Kidney (tissue), 14 donors: ENCODE results near the gene NRSN2. TPM values are rescaled to one million over a fixed set of nuclear protein-coding genes. Genes with fewer than 3 reads are reported as not detected.
"Not testable (repeated sequence)": the region's sequence is repeated elsewhere in the genome, so short reads cannot be mapped to it uniquely, and the experiment has no call there.

Source experiments
- DNase-seq, 5 donors: peaks; one replicate each; pipeline ENCODE4 v3.0.0-alpha.2; 2013 to 2020
- FAIRE-seq: peaks from 2 replicates; lab custom pipeline; 2012; peaks lifted over from hg19 to GRCh38; lab: Jason Lieb, UNC
- H3K27ac ChIP-seq, 2 donors: one replicate each; pipeline ENCODE4 v1.7.0; 2013; ENCODE audit warnings: low read depth in 2 of 2, low read length in 2 of 2, inconsistent platforms in 1 of 2
- H3K27me3 ChIP-seq: one replicate; pipeline ENCODE4 v1.7.1; 2013; ENCODE audit warnings: low read length, inconsistent platforms; ENCODE audit not compliant: control insufficient read depth, insufficient read depth
- H3K36me3 ChIP-seq, 3 donors: one replicate each; pipeline versions ENCODE4 v1.7.0 to v1.7.1; 2013; ENCODE audit warnings: low read length in 3 of 3, control low read depth in 1 of 3, inconsistent platforms in 1 of 3; ENCODE audit not compliant: insufficient read depth in 3 of 3, control insufficient read depth in 2 of 3
- H3K4me1 ChIP-seq, 3 donors: one replicate each; pipeline versions ENCODE4 v1.7.0 to v1.7.1; 2013; ENCODE audit warnings: low read length in 3 of 3, inconsistent platforms in 1 of 3, low read depth in 1 of 3; ENCODE audit not compliant: control insufficient read depth in 2 of 3, insufficient read depth in 2 of 3
- H3K4me3 ChIP-seq, 3 donors: one replicate each; pipeline versions ENCODE4 v1.7.0 to v1.8.1; 2013; ENCODE audit warnings: low read length in 3 of 3, control low read depth in 1 of 3, inconsistent platforms in 1 of 3
- H3K9ac ChIP-seq, 3 donors: one replicate each; pipeline versions ENCODE4 v1.7.0 to v1.7.1; 2013; ENCODE audit warnings: low read length in 3 of 3, control low read depth in 1 of 3, inconsistent platforms in 1 of 3
- H3K9me3 ChIP-seq, 3 donors: one replicate each; pipeline versions ENCODE4 v1.7.0 to v1.7.1; 2013; ENCODE audit warnings: low read length in 3 of 3, control low read depth in 1 of 3, inconsistent platforms in 1 of 3; ENCODE audit not compliant: control insufficient read depth in 2 of 3, insufficient read depth in 1 of 3
- intact Hi-C: fragments of 100-400 bp; cut with DNase I; formaldehyde crosslinking; loops from one replicate; pipeline ENCODE4 v1.11.1; 2022
- polyA plus RNA-seq: library from polyadenylated mRNA; stranded (reverse); fragments of 350-450 nt; fragmentation: Illumina TruSeq; extraction: RNeasy Lipid Tissue Mini Kit (QIAGEN cat#74804); gene quantifications from one replicate; pipeline ENCODE4 v1.2.3, GENCODE V29; 2014; ENCODE audit warnings: low read depth, low replicate concordance; ENCODE audit not compliant: insufficient read depth
- total RNA-seq: library from RNA; stranded (reverse); fragmentation: NEBNext Ultra II Directional; extraction: Animal tissue kit (Norgen Biotek cat#: 25700); gene quantifications from one replicate; pipeline ENCODE4 v1.2.1, GENCODE V29; 2021
- TF ChIP-seq, protein P1 (sequence below): IDR thresholded peaks from 3 replicates; pipeline ENCODE4 v1.5.1; 2012; ENCODE audit warnings: mild to moderate bottlenecking, moderate library complexity, borderline replicate concordance; ENCODE audit not compliant: insufficient read depth; ENCODE audit errors: extremely low read depth
- donor health status: control.
- donor health status: control.
- donor health status: control.
- donor health status: control.
- donor health status: control.
- donor health status: DM: yes; HTN: yes; CAD: no.
- donor health status: Normal renal cell carcinoma (clear cell type).

Gene NRSN2
- total and polyA plus RNA-seq, 2 donors from 2014 or later, result 48.1 to 50.0 TPM

DNA sequence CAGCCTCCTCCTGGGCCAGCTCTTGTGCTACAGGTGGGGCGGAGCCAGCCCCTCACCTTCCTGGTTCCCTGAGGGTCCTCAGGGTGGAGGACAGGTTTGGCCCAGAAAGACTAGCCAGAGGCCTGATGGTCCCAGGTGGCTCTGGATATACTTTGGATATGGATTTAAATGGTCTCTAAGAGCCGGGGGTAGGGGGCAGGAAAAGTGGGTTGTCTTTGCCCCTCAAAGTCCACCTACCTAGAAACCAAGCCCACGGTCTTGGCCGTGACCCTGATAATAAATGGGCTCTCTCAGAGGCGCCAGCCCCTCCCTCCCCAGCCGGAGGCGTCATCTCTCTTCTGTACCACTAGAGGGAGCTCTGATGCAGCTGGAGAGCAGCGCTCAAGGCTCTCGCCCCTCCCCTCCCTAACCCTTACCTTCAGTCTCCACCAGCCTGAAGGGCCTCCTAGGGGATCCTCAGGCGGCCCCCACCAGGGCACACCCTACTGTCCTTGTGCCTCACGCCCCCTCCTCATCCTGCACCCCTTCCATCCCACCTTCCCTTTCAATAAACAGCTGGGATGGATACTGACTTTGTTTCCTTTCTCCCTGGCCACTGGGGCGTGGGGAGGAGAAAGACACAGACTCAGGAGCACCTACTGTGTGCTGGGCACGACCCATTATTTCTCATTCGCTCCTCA, 7.5 kb downstream of the NRSN2 start:
- peak; percentile 83 to 92 (median 86) for DNase-seq
- H3K9ac ChIP-seq, result no peak overlapping the region
- FAIRE-seq, result no peak
- no peaks in the 10 kb centered on the region for H3K9me3 ChIP-seq
- no peaks in the 10 kb centered on the region for H3K27me3 ChIP-seq
- H3K27ac ChIP-seq, result no peak overlapping the region
- H3K4me3 ChIP-seq, result no peak overlapping the region
- intact Hi-C loops, result no loop called here
- H3K4me1 ChIP-seq, result no peaks in the 10 kb centered on the region
- peaks cover 0 to 4% (median 0%) of the 10 kb centered on the region in 3 donors for H3K36me3 ChIP-seq
- TF ChIP-seq, protein P1, sequence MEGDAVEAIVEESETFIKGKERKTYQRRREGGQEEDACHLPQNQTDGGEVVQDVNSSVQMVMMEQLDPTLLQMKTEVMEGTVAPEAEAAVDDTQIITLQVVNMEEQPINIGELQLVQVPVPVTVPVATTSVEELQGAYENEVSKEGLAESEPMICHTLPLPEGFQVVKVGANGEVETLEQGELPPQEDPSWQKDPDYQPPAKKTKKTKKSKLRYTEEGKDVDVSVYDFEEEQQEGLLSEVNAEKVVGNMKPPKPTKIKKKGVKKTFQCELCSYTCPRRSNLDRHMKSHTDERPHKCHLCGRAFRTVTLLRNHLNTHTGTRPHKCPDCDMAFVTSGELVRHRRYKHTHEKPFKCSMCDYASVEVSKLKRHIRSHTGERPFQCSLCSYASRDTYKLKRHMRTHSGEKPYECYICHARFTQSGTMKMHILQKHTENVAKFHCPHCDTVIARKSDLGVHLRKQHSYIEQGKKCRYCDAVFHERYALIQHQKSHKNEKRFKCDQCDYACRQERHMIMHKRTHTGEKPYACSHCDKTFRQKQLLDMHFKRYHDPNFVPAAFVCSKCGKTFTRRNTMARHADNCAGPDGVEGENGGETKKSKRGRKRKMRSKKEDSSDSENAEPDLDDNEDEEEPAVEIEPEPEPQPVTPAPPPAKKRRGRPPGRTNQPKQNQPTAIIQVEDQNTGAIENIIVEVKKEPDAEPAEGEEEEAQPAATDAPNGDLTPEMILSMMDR, result peak; percentile 95

DNA sequence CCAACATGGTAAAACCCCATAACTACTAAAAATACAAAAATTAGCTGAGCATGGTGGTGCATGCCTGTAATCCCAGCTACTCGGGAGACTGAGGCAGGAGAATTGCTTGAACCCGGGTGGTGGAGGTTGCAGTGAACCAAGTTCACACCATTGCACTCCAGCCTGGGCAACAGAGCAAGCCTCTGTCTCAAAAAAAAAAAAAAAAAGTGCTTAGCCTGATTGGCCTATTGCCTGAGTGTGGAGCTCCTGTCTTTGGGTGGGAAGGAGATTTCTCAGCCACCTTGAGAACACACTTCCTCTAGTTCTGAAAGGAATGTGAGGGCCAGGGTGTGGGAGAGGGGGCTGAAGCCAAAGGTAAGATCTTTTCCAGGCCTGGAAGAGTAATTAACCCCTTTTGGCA, 9.2 kb downstream of the NRSN2 start:
- H3K9ac ChIP-seq, FAIRE-seq, H3K27ac ChIP-seq, DNase-seq, H3K4me3 ChIP-seq, H3K36me3 ChIP-seq, H3K27me3 ChIP-seq, H3K9me3 ChIP-seq, H3K4me1 ChIP-seq: not testable (repeated sequence)
- intact Hi-C loops, result loop anchor here (5.0 kb wide), 1 partner anchor 121 kb away; no protein-coding TSS in a partner anchor

DNA sequence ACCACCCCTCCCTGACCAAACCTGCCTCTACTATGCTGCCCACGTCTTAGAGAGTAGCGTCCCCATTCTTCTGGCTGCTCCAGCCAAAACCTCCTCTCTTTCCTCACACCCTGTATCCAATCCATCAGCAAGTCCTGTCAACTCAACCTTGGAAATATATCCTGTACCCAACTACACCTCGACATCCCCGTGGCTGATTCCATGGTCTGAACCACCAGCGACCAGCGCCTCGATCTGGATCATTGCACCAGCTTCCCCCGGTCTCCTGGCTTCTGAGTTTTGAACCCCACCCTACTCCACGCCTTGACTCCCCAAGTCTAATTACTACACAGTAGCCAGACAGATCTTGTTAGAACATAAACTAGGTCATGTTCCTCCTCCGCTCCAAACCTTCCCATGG, 9.8 kb downstream of the NRSN2 start:
- Histone ChIP-seq H3K9me3 (no peaks in the 10 kb centered on the region), H3K4me3 (no peak overlapping the region), H3K27me3 (no peaks in the 10 kb centered on the region), H3K4me1 (no peaks in the 10 kb centered on the region), H3K9ac (no peak overlapping the region), H3K36me3 (peaks cover 0 to 4% (median 0%) of the 10 kb centered on the region in 3 donors), H3K27ac (no peak overlapping the region)
- no peak for FAIRE-seq
- TF ChIP-seq, protein P1, result no peak
- intact Hi-C loops, result loop anchor here (5.0 kb wide), 1 partner anchor 121 kb away; no protein-coding TSS in a partner anchor
- DNase-seq, result no peak

DNA sequence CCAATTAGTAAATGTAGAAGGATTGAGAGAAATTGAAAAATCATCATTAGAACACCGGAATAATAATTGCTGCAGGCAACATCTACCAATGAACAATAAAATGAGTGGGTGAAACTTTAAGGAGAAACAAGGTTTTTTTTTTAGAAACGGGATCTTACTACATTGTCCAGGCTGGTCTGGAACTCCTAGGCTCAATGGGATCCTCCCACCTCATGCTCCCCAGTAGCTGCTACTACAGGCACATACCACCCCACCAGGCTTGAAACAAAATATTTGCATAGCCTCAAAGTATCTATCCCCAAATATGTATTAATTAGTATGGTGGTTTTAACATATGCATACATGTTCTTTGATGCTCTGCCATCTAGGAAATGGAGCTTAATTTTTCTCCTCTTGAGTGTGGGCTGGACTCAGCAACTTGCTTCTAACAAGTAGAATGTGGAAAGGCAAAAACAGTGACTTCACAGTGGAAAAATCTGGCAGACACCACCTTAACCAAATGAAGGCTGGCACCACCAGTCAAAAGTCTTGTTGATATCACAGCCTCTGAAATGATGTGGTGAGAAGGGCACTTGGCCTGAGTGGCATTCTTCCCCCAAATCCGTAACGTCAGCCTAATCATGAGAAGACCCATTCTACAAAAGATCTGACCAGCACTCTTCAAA, 12.1 kb downstream of the NRSN2 start:
- FAIRE-seq (no peak), DNase-seq (no peak)
- Histone ChIP-seq H3K4me3 (no peak overlapping the region), H3K36me3 (no peaks in the 10 kb centered on the region), H3K4me1 (peaks cover 0 to 5% (median 0%) of the 10 kb centered on the region in 3 donors), H3K9me3 (no peaks in the 10 kb centered on the region), H3K9ac (no peak overlapping the region), H3K27me3 (no peaks in the 10 kb centered on the region), H3K27ac (no peak overlapping the region)
- TF ChIP-seq, protein P1, result no peak
- intact Hi-C loops, result loop anchor here (5.0 kb wide), 1 partner anchor 118 kb away; no protein-coding TSS in a partner anchor
